UCSD-AML1 (cell line): Measurements from ENCODE around the gene SLC9A7.
"Not testable (repeated sequence)": the region's sequence is repeated elsewhere in the genome, so short reads cannot be mapped to it uniquely, and the experiment has no call there.

Source experiments
- DNase-seq: peaks from one replicate; lab custom pipeline; 2025; ENCODE audit not compliant: unreplicated experiment; lab: John Stamatoyannopoulos, UW

The SLC9A7 gene

GRCh38 chrX:46758956-46759644 lies at the start of gene SLC9A7:
TSS of gene SLC9A7 (minus strand) at chrX:46759118. CDS start at chrX:46759029, 89 bp downstream.
- peak; percentile 82 for DNase-seq

- DNase-seq: no peak
Measured at GRCh38 chrX:46805270-46805669, 46.4 kb upstream of the SLC9A7 start.

GRCh38 chrX:46803140-46803539 lies 44.2 kb upstream of the SLC9A7 start:
- DNase-seq: no peak

- DNase-seq: peak; percentile 78
Measured at GRCh38 chrX:46796574-46797191, 37.8 kb upstream of the SLC9A7 start.

- DNase-seq: no peak
Measured at GRCh38 chrX:46793386-46794143, 34.6 kb upstream of the SLC9A7 start.

GRCh38 chrX:46792810-46793188 lies 33.9 kb upstream of the SLC9A7 start:
- DNase-seq: no peak

GRCh38 chrX:46791927-46792809 lies 33.2 kb upstream of the SLC9A7 start:
- peak; percentile 49 for DNase-seq

- DNase-seq: no peak
Measured at GRCh38 chrX:46788902-46789301, 30.0 kb upstream of the SLC9A7 start.

- not testable (repeated sequence) for DNase-seq
Measured at GRCh38 chrX:46784437-46784836, 25.5 kb upstream of the SLC9A7 start.

- DNase-seq: no peak
Measured at GRCh38 chrX:46782034-46782433, 23.1 kb upstream of the SLC9A7 start.

- DNase-seq: no peak
Measured at GRCh38 chrX:46777971-46778810, 19.3 kb upstream of the SLC9A7 start.

- DNase-seq: no peak
Measured at GRCh38 chrX:46770817-46771163, 11.9 kb upstream of the SLC9A7 start.

GRCh38 chrX:46770000-46770816 lies 11.3 kb upstream of the SLC9A7 start:
- no peak for DNase-seq

GRCh38 chrX:46762963-46763362 lies 4.0 kb upstream of the SLC9A7 start:
- no peak for DNase-seq

GRCh38 chrX:46759645-46759974 lies 692 bp upstream of the SLC9A7 start:
- DNase-seq: no peak

- DNase-seq: peak; percentile 34
Measured at GRCh38 chrX:46758163-46758955, 559 bp downstream of the SLC9A7 start.

GRCh38 chrX:46757593-46757992 lies 1.3 kb downstream of the SLC9A7 start:
- no peak for DNase-seq

- no peak for DNase-seq
Measured at GRCh38 chrX:46757052-46757451, 1.9 kb downstream of the SLC9A7 start.

- no peak for DNase-seq
Measured at GRCh38 chrX:46755671-46756070, 3.2 kb downstream of the SLC9A7 start.
